Renal cortical epithelial cell (primary cell): ENCODE results near the gene CDHR3. TPM values are rescaled to one million over a fixed set of nuclear protein-coding genes. Genes with fewer than 3 reads are reported as not detected.

ENCODE experiments used
- DNase-seq: peaks from one replicate; pipeline ENCODE4 v3.0.0-alpha.2; 2011; ENCODE audit warnings: low read depth
- total RNA-seq: library from RNA; depleted of rRNA; stranded (reverse); fragments of >200 nt; gene quantifications from 2 replicates; pipeline ENCODE4 v1.2.3, GENCODE V29; 2014

CDHR3 gene
- total RNA-seq, 1 donor from 2014 or later, result 2.0 TPM

DNA sequence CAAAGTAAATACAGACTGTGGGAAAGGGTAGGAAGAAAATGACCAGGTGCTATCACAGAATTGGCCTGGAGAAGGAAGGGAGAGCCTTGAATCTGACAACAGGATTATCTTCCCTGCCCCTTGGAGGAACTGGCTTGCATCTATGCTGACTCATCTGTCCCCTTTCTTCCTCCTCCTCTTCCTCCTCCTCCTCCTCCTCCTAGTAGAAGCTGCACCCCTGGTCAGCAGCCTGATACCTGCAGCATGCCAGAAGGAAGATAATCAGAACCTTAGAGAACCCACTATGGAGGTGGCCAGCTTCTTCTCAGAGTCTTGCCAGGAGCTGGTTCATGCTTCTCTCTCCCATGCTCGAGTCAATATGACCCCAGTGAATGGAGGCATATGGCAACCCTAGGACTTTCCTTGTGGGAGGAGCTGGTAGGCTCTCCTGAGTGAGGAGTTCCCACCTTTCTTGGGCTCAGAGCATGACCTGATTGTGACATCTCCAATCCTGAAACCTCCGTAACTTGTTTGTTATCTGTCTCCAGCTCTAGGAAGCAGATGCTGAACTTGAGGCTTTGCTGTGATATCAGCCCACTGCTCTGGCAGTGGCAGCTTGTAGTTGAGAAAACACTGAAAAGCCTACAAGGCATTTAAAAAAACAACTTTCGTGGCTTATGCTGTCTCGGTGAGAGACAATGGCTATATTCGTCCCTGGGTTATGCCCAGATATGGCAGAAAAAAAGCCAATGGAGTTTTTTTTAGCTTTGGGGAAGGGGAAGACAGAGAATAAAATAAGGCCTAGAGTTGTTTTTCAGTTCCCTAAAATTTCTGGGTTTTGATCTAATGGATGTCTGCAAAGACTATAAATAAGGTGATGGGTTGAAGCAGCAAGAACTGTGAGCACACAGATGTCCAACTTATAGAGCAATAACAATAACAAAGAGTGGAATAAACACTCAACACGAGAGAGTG lies 60.6 kb downstream of the CDHR3 start:
- no peak for DNase-seq

DNA sequence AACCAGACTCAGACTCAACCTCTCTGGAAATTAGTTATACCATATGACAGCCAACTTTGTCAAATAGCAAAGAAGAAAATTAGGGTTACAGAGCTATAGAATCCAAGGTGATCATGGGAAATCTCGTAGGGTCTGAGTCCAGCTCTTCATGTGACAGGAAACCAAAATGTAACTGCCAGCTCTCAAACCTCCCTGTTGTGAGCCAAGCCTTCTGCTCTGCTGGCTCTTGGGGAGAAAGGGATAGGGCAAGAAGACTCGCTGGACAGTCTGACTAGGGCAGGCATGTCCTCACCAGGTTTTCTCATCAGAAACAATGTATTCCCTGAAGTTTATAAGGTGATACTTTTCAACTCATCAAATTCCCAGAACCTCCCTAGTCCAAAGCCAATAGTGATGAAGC lies 63.0 kb downstream of the CDHR3 start:
- no peak for DNase-seq

DNA sequence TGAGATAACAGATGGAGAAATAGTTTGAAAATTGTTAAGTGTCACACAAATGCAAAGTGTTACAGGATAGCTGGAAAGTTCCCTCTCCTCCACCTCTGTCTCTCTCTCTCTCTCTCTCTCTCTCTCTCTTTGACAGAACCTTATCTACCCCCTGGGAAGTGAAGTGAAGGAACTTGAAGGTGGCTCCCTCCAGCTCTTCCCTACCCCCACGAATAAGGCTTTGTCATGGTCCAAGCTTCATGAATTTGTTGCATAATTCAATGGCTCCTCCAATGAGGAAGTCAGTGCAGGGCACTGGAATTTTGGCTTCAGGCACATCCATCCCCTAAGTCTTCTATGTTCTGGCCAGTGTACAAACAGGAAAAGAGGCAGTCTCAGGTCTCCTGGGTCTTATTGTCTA lies 66.4 kb downstream of the CDHR3 start:
- DNase-seq, result peak; percentile 32

DNA sequence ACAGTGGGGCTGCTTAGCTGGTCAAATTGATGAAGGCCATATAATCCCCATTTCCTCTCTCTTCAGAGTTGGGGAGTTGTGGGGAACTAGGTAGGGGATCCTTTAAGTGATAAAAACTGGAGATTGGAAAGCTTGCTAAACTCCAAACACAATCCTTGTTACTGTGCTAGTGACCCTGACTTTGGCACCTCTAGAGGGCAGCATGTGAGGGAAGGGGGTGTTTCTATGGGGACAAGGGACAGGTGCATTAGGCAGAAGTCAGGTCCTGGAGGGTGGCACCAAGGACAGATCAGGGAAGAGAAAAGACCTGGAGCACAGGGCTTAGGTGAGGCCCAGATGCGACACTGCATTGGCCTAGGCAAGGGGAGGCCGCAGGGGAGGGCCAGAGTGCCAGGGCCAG lies 66.9 kb downstream of the CDHR3 start:
- no peak for DNase-seq

DNA sequence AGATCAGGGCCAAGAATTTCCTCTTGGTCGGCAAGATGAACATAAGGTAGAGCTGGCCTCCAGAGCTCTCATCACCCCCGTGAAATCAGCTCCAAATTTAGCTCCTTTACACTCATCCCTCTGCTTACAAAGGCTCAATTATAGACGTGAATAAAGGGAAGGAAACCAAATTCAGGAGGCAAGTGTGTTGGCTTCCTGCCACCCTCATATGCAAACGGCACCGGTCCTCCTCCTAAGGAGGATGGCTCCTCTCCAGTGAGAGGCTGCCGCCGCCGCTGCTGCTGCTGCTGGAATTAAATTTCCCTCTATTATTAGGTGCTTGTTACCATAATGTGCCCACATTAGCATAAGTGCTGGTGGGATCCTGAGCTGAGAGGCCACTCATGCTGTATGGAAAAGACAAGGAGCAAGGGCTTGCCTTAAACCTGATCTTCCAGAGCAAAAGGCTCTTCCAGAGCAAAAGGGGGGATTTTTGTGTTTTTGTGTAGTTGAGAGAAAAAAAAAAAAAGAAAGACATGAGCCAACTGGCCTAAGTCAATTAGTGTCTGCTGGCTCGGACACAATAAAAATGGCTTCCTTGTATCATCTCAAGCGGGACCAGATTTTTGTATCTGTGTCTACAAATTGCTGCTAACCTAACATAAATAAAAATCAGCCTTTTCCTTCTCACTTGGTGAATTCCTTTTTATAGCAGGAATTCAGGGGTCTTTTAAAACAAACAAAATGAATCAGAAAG lies 68.4 kb downstream of the CDHR3 start:
- no peak for DNase-seq

DNA sequence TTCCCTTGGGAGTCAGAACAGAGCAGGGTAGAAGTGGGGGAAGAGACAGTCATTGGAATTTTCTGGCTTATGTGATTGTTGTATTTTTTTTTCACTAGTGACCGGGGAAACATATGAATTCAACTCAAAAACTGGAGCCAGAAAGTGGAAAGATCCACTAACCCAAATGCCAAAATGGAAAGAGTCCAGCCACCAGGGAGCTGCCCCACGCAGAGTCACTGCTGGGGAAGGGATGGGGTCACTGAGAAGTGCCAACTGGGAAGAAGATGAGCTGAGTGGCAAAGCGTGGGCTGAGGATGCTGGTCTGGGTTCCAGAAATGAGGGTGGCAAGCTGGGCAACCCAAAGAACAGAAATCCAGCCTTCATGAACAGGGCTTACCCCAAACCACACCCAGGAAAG lies 69.2 kb downstream of the CDHR3 start:
- DNase-seq, result no peak

DNA sequence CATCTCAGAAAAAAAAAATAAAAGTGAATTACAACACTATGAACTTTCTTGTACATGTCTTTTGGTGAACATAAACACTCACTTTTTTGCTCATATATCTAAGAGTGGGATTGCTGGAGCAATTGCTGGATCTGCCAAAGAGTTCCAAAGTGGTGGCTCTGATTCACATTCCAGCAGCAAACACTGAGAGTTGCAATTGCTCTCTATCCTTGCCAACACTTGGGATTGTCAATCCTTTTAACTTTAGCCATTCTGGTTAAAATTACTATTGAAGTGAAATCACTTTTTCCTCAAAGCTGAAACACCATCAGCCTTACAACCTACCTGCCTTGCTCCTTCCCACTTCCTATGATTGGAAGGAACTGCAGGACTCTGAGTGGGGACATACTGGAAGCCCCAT lies 70.7 kb downstream of the CDHR3 start:
- DNase-seq, result no peak

DNA sequence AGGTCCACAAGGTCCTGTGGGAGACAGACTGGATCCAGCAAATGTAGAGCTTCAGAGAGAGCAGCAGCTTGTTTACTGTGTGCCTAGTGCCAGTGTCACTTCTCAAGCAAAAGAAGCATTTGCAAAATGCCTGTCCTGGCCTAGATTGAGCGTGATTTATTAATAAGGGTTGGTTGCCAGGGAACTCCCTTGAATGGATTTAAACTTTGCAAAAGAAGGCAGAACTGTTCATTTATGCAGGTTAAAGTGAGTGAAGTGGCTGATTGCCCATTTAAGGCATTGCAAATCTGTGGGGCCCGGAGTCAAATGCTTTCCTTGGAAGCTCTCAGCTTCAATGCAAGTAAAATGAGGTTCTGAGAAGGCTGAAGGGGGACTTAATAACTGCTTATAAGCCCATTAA lies 71.3 kb downstream of the CDHR3 start:
- DNase-seq, result no peak

DNA sequence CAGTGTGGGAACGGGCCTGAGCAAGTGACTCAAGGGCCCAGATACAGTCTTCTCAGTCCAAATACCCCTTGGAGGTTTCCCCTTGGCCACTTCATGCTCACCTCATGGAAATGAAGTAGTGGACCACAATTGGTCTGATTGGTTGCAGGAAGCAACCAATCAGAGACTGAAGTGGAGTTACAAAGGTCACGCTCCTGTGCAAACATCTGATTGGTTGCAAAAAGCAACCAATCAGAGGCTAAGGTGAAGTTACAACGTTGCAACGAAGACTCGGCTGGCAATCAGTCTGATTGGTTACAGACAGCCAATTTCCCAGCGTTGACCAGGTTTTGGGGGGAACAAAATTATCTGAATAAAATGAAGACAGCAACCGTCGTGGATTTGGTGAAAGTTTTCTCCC lies 72.5 kb downstream of the CDHR3 start:
- DNase-seq, result no peak

DNA sequence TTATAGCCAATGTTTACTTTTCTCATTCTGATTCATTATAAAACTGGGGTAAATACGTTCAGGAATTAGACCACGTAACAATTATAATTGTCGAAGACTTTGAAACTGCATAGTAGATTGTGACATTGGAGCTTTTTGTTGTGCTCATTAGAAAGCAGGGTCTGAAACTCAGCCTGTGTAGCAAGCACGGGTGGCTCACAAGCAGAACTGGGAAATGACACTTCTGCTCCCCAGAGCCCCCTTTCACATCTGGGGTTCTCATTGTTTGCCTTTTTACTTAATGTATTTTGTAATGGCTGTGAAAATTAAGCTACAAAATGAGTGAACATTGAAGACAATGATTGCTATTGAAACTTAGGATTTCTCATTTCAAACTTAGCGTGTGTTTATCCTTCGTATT lies 72.9 kb downstream of the CDHR3 start:
- DNase-seq, result no peak

DNA sequence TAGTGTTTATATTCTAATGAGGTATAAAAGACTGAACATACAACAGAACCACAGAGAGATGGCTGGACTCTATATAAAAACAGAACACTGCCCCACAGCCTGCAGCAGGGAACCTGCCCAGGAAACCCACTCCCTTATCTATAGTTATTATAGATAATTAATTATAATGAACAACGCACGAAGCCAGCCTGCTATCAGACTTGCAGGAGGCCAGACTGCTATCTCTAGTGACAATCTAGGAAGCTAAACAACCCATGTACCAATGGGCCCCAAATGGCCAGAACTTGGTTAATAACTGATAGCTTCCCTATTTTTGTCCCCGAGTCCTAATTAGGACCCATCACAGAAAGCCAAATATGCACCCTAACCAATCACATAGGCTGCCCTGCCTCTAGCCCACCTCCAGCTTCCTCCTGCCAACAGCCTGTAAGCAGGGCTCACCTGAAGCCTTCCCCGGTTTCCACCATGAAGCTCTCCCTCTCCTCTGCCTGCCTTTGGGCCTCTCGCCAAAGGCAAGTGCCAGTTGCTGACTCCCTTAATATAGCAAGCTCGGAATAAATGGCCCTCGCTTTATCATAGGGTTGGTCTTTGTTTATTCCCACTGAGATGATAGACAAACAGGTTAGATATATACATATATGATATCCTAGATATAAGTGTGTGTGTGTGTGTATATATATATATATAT lies 74.6 kb downstream of the CDHR3 start:
- DNase-seq, result no peak

DNA sequence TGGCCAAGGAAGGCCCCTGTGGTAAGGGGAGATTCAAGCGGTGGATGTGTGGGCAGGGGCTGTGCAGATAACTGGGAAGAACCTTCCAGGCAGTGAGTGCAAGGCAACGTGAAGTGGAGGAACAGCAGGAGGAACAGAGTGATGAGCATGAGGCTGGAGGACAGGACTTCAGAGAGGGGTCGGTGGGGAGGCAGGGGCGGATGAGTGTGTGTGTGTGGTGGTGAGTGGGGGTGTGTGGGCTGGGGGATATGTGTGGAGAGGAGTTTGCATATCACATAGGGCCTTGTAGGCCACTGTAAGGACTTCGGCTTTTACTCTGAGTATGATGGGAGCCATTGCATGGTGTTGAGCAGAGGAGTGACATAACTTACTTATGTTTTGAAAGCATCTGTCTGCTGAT lies 75.2 kb downstream of the CDHR3 start:
- DNase-seq, result no peak

DNA sequence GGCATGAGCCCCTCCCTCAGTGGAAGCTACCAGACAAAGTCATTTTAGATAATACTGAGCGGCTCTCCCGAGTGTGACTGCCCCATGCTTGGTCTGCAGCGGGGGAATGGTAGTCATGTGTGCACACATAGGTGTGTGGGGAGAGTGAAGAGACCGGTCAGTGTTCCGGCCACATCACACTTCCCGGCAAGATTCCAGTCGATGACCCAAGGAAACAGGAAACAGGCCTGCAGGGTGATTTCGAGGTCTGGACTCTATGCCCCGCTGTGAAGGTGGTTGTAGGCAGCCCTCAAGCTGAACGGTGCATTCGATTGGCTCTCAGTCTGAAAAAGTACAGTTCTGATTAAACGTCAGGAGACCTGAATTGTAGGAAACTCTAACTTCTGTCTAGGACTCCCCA lies 75.9 kb downstream of the CDHR3 start:
- DNase-seq, result no peak

DNA sequence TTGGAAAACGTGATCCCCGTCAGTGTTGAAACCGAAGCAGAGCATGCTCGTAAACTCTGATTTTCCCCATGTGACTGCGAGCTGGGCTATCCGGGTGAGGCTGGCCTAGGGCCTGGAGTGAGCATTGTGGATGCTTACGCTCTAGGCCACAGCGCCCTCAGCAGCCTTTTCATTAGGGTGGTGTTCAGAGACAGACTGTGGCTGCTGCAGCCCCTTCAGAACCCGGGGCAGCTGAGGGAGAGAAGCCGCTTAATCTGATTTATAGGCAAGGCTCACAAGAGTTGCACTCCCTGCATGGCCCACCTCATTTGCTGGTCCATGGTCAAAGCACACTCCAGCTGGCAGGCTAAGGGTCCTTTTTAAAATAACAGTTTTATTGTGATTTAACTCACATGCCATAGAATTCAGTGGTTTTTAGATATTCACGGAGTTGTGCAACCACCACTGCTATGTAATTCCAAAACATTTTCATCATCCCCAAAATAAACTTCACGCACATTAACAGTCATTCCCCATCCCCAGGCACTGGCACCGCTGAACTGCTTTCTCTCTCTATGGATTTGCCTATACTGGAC lies 76.5 kb downstream of the CDHR3 start:
- no peak for DNase-seq

DNA sequence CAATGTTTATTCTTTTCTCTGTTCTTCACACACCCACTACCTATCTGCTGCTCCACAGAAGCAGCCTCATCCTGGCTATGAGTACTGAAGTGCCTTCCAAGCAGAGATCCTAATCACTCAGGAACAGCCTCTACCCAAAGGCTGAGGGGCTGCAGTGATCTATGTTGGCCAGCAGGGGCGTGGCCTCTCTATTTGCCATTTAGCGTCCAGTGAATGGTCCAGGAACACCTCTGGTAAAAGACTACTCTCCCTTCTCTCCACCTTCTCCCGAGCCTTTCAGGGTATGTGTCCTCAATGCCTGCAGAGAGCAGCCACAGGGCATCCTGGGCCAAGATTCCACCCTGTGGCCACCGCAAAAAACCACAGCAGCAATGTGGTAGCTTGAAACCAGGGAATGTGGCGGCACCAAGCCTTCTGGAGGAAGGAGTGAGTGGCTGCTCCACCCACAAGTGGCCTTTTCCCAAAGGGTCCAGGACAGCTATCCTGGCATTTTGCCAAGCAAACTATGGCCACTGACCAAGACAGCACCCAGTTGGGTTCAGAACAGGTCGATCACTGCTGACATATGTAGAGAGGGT lies 78.2 kb downstream of the CDHR3 start:
- peak; percentile 16 for DNase-seq

DNA sequence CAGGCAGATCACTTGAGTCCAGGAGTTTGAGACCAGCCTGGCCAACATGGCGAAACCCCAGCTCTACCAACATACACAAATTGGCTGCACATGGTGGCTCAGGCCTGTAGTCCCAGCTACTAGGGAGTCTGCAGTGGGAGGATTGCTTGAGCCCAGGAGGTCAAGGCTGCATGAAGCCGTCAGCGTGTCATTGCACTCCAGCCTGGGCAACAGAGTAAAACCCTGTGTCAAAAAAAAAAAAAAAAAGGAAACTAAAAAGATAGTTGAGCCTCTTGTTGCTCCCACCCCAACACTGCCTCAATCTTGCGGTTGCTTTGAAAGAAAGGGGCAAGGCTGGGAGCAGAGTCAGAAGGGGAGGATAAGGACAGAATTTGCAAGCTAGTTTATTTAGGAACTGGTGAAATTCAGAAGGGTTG lies 79.1 kb downstream of the CDHR3 start:
- DNase-seq, result no peak

DNA sequence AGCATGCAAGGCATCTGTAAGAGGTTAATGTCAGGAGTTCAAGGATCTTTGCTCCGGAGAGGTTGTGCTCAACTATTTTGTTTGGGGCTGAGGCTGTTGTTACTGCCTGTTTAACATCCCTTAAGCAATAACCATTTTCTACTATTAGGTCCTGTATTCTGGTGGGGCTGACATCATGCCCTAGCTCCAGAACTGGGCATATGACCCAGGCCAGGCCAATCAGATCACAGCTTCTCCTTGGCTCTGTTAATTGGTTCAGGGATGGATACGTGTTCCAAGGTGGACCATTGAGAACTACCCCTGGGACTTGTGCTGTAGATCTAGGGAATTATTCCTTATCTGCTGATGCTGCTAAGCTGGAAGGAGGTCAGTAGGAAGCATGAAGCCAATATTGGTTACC lies 82.1 kb downstream of the CDHR3 start:
- no peak for DNase-seq

DNA sequence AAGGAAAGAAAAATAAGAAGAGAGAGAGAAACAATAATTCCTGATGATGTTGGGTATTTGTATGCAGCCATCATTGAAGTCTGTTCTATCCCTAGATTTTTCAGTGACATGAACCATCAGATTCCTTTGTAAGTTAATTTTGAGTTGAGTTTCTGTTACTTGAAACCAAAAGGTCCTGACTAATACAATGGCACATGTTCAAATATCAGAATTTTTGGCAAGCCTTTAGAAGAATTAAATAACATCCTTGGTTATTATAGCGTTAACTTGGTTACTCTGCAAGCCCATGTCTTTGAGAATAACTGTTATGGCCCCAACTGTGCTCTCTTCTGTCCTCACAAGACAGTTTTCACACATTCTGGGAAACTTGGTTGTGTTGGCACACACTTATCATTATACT lies 82.5 kb downstream of the CDHR3 start:
- DNase-seq, result no peak

DNA sequence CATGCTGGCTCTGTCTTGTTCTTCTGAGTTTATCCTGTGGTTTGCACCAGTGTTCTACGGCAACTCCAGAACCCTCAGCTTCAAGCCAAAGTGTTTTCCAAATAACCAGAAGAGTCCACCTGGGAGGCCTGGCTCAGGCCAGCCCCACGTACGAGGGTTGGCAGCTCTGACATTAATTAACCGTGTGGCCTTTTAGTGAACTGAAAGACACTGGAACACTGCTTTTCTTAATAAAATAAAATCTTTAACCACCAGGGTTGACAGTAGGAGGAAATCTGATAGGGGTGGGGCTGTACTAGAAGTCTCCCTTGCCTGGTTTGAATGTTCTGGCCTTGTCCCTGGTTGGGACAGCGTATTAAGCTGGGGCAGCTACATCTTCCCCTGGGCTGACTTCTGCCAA lies 84.1 kb downstream of the CDHR3 start:
- peak; percentile 27 for DNase-seq

DNA sequence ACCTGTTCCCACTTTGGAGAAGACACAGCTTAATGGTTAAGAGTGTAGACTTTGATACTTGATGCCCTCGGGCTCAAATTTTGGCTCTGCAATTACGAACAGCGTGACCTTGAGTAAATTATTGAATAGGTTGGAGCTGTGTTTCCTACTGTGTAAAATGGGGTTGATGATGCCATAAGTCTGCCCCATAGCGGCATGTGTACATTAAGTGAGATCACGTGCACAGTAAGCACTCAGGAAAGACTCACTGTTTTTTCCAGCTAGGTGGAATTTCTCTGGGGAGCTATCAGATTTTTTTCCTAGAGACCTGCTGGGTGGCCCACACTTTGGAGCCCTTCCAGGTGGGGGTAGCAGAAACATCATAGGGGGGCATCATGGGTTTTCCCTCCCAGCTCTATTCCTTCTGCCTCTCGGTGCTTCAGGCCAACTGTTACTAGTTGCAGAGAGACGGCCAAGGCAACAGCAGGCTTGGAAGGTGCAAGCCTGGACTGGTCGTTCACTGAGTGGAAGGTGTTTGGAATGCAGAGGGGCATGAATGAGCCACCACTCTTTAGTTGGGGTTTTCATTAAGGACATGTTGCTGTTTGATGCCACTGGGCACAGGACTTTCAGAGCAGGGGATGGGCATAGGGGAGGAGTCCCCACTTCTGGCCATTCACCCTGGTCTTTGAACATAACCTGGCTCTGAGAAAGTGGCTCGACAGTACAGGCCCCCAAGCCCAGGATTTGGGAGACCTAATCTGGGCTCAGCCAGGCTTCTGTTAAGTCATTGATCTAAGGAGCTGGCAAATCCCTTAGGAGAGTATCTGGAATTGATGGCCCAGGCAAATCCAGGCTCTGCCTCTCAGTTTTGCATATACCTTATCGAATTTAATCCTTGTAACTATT lies 85.0 kb downstream of the CDHR3 start:
- DNase-seq, result no peak

DNA sequence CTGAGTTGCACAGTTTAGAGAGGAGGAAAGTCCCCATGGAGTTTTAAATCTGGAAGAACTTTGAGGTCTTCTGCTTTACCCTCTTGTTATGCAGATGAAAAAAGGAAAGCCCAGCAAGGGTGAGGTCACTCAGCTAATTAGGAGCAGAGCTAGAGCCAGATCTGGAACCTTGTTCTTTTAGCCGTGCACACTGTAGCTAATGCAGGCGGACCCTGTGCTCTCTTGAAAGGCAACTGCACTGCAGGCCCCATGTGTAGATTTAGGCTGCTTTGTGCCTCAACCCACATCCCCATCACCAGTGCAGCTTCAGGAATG lies 85.6 kb downstream of the CDHR3 start:
- no peak for DNase-seq
